ENCODE results near the gene ARHGEF28.

ARHGEF28 gene

GRCh38 chr5:73861313-73861988 lies 235.5 kb downstream of the ARHGEF28 start:
- DNase-seq, result peak; percentile 55 to 70

DNA sequence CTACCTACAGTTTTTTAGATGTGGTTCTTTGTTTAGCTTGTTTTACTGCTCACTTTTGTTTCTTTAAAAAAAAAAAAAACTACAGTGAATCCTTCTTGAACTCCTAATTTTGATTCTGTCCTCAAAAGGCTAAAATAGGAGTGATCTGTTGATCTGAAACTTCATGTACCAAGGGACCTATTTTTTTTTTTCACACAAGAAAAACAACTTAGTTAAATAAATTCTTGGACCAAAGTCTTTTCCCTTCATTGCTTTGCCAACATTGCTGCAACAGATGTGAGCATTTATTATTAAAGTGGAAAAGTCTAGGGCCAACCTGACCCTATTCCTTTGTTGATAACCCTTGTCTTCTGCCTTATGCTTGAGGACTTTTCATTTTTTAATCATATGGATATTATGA lies 236.8 kb downstream of the ARHGEF28 start:
- no peak for DNase-seq

DNA sequence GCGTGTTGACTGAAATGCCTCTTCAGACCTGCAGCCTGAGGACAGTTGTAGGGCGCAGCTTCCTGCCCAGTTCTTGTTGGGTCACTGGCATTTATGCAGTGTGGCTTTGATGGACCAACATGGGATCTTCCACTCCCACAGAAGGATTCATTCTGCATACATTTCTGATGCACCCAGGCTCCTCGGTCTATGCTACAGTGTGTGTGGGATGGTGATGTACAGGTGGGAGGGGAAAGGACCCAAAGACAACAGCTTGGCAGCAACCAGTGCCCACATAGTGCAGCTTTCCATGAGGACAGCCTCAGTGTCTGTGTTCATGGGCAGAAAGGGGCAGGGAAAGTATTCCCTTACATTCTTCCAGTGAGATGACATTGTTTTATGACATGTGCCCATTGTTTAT lies 237.9 kb downstream of the ARHGEF28 start:
- peak; percentile 38 to 78 for DNase-seq

DNA sequence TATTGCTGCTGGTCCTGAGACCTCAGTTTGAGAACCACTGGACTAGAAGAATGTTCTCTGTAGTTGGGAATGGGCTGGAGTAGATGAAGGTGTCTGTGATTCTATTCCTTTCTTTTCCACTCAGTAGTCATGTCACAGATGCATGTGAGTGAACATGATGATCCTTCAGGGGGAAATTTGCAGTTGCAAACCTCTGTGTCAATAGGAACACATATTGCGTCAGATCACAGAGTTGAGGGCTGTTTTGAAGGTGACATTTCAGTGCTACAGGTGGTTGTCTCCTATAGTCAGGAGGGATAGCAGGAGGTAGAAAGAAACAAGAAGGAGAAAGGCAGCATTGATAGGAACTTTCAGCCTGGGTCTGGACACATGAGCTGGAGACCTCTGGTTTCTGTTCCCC lies 239.3 kb downstream of the ARHGEF28 start:
- peak in 1 of 2 donors; percentile 38 for DNase-seq

GRCh38 chr5:73867345-73868335 lies 241.6 kb downstream of the ARHGEF28 start:
- DNase-seq, result peak; percentile 73 to 81

DNA sequence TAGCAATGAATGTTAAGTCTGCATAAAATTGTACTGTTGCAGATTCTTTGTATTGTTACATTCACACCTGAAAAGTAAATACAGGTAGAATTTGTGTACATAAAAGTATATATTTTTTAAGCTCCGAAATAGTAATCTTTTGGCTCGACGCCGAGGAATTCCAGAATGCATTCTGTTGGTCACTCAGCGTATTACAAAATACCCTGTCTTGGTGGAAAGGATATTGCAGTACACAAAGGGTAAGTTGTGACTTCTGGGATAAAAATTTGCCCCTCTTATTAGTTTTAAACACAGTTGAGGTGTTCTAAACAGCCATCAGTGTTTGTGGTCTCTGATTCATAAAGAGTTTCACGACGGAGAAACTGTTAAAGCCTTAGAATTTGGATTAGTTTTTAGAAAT lies 257.6 kb downstream of the ARHGEF28 start:
- DNase-seq, result no peak

GRCh38 chr5:73887688-73888087 lies 261.7 kb downstream of the ARHGEF28 start:
- DNase-seq, result no peak

- no peak for DNase-seq
Observed at GRCh38 chr5:73890569-73890968, 264.6 kb downstream of the ARHGEF28 start.

GRCh38 chr5:73892218-73892617 lies 266.2 kb downstream of the ARHGEF28 start:
- DNase-seq, result no peak

- DNase-seq, result no peak
Observed at GRCh38 chr5:73892806-73893205, 266.8 kb downstream of the ARHGEF28 start.

DNA sequence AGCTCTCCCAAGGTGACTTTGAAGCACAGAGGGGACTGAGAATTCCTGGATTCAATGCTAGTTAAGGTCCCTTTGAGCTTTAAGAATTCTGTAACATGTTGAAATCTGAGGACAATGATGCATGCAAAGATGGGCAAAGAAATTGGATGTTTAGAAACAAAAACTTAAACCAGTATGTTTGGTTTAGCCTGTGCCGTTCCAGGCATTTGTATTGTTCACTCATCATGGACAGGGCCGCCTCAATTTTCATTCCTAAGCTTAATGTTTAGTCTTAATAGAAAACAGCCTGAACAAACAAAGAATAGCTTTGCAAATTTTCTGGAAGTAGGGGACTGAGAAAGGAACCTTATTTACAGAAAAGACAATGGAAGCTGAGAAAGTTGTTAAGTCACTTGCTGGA lies 267.8 kb downstream of the ARHGEF28 start:
- DNase-seq, result no peak

- no peak for DNase-seq
Observed at GRCh38 chr5:73894860-73895259, 268.9 kb downstream of the ARHGEF28 start.

DNA sequence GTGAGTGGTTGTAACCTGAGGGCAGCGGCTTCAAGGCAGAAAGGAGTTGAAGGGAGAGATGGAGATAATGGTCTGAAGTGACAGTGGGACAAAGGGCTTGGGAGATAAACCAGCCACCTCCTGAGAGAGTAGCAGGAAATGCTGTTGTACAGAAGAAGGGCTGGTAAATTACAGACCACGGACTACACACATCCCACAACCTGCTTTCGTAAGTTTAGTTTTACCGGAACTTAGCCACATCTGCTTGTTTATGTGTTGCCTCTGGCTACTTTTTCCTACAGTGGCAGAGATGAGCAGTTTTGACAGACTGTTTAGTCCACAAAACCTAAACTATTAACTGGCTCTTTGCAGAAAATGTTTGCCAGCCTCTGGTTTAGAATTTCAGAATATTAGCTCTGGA lies 269.5 kb downstream of the ARHGEF28 start:
- no peak for DNase-seq

DNA sequence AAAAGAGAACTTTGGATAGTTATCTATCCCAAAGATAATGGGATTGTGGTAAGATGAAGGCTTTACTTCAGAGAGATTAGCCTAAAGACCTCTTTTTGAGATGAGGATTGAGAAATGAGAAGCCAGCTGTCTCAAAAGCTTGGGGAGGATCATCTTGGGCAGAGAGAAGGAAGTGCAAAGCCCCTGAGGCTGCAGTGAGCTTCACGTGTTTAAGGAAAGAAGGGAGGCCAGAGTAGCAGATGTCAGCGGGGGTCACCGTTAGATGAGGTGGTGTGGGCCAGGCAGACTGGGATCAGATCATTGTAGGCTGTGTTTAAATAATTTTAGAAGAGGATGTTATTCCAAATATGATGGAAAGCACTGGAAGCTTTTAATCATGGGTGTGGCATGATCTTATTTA lies 270.1 kb downstream of the ARHGEF28 start:
- no peak for DNase-seq

GRCh38 chr5:73896668-73897067 lies 270.7 kb downstream of the ARHGEF28 start:
- DNase-seq, result no peak

DNA sequence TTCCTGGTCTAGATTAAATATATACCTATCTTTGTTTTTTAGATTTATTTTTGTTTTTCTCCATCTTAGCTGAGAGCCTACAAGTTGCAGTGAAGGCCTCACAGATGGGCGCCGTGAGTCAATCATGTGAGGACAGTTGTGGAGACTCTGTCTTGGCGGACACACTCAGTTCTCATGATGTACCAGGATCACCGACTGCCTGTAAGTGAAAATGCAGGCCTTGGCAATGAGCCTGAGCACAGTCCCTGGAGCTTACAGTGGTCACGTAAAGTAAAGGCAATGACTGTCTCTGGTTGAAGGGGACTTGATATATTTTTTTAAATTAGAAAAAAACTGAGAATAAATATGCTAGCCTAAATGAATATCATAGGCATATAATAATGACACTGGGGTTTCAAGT lies 271.9 kb downstream of the ARHGEF28 start:
- no peak for DNase-seq

- DNase-seq, result peak in 1 of 2 donors; percentile 8
Observed at GRCh38 chr5:73899055-73899454, 273.1 kb downstream of the ARHGEF28 start.

- no peak for DNase-seq
Observed at GRCh38 chr5:73899916-73900315, 273.9 kb downstream of the ARHGEF28 start.

- no peak for DNase-seq
Observed at GRCh38 chr5:73900566-73900965, 274.6 kb downstream of the ARHGEF28 start.

DNA sequence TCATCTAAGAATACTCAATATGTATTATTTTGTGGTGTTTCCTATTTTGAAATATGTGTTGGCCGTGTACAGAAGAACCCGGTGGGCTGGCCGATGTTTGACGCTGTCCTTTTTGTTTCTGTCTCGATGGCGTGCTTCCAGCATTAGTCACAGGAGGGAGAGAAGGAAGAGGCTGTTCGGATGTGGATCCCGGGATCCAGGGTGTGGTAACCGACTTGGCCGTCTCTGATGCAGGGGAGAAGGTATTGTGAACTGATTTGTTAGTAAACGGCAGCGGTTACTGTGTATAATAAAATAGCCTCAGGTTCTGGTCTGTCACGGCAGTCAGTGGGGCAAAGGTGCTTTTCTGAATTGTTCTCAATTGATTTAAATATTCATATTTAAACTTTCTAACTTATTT lies 275.0 kb downstream of the ARHGEF28 start:
- DNase-seq, result no peak

DNA sequence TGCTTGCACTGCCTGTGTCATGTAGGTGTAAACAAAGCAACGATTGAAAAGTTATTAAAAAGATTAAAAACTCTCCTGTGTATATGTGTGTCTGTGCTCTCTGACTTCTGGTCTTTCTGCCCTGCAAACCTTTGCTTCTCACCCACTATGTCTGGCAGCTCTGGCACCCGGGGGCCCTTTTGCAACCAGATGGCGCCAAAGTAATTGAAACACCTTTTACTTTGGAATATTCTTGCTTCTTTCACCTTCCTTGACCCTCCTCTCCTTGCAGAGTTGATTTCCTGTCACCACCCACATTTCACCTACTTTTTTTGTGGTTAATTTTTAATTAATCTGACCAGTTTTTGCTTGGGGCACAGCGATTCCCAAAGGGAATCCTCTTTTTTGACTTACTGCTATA lies 275.5 kb downstream of the ARHGEF28 start:
- DNase-seq, result no peak

GRCh38 chr5:73902327-73903051 lies 276.5 kb downstream of the ARHGEF28 start:
- peak; percentile 39 to 81 for DNase-seq

DNA sequence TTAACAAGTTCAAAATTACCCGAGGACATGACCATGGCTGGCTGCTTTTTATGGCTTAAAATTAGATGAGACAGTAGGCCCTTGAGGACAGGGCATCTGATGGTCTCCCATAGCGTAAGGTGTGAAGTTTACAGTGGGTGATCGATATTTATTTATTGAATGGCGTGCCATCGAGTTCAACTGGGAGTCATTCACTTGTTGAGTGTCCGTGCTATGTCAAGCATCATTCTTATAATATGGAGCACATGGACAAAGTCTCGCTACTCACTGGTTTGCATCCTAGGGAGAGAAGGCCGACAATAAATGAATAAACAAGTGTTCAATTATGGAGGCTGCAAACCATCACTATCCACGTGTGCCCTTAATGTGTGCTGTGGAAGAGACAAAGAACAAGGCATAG lies 277.2 kb downstream of the ARHGEF28 start:
- no peak for DNase-seq

Measured in inflammatory macrophage treated with lipopolysaccharide for 1 hour (primary cell).